Anterior cingulate cortex (tissue), 58 donors: ENCODE data around the gene HOXB7.

Experiments used
- DNase-seq, 58 donors: peaks; one replicate each; lab custom pipeline; 2025; lab: John Stamatoyannopoulos, UW

Gene HOXB7

GRCh38 chr17:48559122-48559839 is 51.5 kb downstream of the HOXB7 start:
- DNase-seq: no peak

DNA sequence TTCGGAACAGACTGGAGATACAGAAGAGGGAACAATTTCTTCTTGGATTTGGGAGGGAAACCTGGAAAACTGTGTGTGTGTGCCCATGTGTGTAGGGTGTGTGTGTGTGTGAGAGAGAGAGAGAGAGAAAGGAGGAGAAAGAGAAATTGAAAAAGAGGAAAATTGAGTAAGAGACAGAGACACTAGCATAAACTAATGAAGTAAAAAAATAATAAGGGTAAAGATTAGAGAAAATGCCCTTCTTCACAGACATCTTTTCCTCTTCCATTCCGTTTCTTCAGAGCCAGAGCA is 52.0 kb downstream of the HOXB7 start:
- no peak for DNase-seq

DNA sequence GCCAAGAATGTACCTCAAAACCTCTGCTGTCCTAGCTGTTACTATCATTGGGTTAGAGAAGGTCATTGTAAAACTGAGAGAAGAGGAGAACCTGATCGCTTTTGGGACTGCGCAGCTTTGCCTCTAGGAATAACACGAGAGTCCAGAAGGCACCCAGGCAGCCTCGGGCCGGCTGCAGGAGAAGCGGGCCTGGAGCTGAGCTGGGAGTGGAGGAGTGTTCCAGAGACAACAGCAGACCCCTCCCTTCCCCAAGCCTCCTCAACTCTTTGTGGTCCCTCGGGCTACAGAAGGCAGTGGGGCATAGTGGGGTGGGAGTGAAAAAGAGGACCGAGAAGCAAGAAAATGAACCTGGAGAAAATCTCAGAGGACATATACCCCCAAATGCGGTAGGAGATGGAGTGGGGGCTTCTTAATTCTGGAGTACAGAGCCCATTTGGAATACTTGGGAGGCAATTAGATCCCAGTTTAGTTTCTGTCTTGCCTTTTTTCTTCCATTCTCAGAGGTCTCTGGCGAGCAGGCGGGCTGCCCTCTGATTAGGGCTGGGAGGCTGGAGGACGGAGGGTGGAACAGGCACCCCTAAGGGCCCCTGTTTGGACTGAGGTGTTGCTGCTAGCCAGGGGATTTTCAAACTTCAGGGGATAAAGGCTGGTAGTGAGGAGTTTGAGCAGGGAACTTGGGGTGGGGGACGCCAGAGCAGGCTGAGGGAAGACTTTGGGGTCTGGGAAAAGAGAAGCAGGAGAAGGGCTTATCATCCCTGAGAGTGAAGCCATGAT is 52.6 kb downstream of the HOXB7 start:
- no peak for DNase-seq
